Measurements from ENCODE around the gene GCH1.
A peak's percentile ranks its signal among the peaks of the same experiment; 100 is the strongest.

GCH1 gene

DNA sequence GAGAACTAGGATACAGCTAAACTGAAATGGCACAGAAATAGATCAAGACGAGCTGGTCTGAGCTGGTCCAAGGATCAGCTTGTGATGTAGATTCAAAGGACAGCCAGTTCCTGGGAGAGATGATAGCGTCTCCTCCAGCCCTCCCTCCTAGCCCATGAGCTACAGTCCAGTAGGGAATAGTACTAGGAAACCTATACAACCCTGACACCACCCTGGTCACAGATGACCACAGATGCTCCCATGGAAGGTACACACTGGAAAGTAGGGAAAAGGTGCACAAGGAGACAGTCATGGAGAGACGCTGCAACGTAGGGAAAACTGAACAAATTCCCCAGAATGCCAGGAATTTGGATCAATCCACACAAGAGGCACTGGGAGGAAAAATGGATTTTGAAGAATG, 6.9 kb downstream of the GCH1 start:
- no peaks in the 10 kb centered on the region for H3K9me3 ChIP-seq (replicated peaks; ENCODE audit: insufficient read depth, low read length)
- H3K27me3 ChIP-seq (replicated peaks; ENCODE audit: insufficient read depth, low read length), result no peaks in the 10 kb centered on the region
- H3K4me3 ChIP-seq (ENCODE audit: low read length), result no peak overlapping the region
- no peak overlapping the region for H3K9ac ChIP-seq (ENCODE audit: low read length)
- no peaks in the 10 kb centered on the region for H3K36me3 ChIP-seq (replicated peaks; ENCODE audit: insufficient read depth, low read length)
- DNase-seq, result no peak
- H3K27ac ChIP-seq (ENCODE audit: low read length), result no peak overlapping the region
- H3K4me2 ChIP-seq (ENCODE audit: low read depth, low read length), result no peak overlapping the region
- H3K79me2 ChIP-seq (ENCODE audit: low read length), result no peaks in the 10 kb centered on the region
- H2AFZ ChIP-seq (ENCODE audit: low read length), result no peak overlapping the region
- H3K4me1 ChIP-seq (ENCODE audit: low read length), result peaks cover 3% of the 10 kb centered on the region; the same call in 1 of the 2 replicates
- no peaks in the 10 kb centered on the region for H4K20me1 ChIP-seq (ENCODE audit: insufficient read depth, low read length)
- TF ChIP-seq EZH2 (optimal IDR thresholded peaks at IDR 0.05; ENCODE audit: low read depth, low read length) (no peak), EZH2phosphoT487 (IDR thresholded peaks at IDR 0.05; ENCODE audit: low read length) (no peak)
- TF ChIP-seq, protein P1, sequence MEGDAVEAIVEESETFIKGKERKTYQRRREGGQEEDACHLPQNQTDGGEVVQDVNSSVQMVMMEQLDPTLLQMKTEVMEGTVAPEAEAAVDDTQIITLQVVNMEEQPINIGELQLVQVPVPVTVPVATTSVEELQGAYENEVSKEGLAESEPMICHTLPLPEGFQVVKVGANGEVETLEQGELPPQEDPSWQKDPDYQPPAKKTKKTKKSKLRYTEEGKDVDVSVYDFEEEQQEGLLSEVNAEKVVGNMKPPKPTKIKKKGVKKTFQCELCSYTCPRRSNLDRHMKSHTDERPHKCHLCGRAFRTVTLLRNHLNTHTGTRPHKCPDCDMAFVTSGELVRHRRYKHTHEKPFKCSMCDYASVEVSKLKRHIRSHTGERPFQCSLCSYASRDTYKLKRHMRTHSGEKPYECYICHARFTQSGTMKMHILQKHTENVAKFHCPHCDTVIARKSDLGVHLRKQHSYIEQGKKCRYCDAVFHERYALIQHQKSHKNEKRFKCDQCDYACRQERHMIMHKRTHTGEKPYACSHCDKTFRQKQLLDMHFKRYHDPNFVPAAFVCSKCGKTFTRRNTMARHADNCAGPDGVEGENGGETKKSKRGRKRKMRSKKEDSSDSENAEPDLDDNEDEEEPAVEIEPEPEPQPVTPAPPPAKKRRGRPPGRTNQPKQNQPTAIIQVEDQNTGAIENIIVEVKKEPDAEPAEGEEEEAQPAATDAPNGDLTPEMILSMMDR (IDR thresholded peaks at IDR 0.05; ENCODE audit: low read length), result no peak
- H3F3A ChIP-seq (ENCODE audit: insufficient read depth, low read length), result no peaks in the 10 kb centered on the region
- no peaks in the 10 kb centered on the region for H3K9me2 ChIP-seq (replicated peaks; ENCODE audit: insufficient read depth, low read length)

DNA sequence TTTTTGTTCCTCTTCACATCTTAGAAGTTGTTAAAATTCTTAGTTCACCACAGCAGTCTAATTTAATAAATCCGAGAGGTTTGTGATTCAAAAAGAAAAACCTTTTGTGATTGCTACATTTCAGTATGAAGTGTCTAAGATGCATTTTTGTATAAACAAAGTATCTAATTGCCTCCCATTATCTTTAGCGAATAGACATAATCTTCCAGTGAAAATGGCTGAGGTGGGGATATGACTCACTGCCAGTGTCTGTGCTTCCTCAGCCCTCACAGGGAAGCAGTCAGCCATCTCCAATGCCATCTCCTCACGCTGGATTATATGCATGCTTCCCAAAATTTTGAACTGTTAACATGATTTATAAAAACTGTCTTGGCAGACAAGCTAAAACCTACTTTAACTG, 7.6 kb downstream of the GCH1 start:
- H3K27me3 ChIP-seq (replicated peaks; ENCODE audit: insufficient read depth, low read length), result no peaks in the 10 kb centered on the region
- H3K9me3 ChIP-seq (replicated peaks; ENCODE audit: insufficient read depth, low read length), result no peaks in the 10 kb centered on the region
- TF ChIP-seq EZH2 (optimal IDR thresholded peaks at IDR 0.05; ENCODE audit: low read depth, low read length), result no peak
- TF ChIP-seq EZH2phosphoT487 (IDR thresholded peaks at IDR 0.05; ENCODE audit: low read length), result no peak
- TF ChIP-seq, protein P1 (IDR thresholded peaks at IDR 0.05; ENCODE audit: low read length), result no peak
- H3K36me3 ChIP-seq (replicated peaks; ENCODE audit: insufficient read depth, low read length), result no peaks in the 10 kb centered on the region
- no peaks in the 10 kb centered on the region for H3F3A ChIP-seq (ENCODE audit: insufficient read depth, low read length)
- no peak overlapping the region for H3K9ac ChIP-seq (ENCODE audit: low read length)
- no peak for DNase-seq
- H3K4me1 ChIP-seq (ENCODE audit: low read length), result peaks cover 6% of the 10 kb centered on the region; the same call in 1 of the 2 replicates
- H2AFZ ChIP-seq (ENCODE audit: low read length), result no peak overlapping the region
- H3K4me3 ChIP-seq (ENCODE audit: low read length), result no peak overlapping the region
- H3K9me2 ChIP-seq (replicated peaks; ENCODE audit: insufficient read depth, low read length), result no peaks in the 10 kb centered on the region
- no peak overlapping the region for H3K27ac ChIP-seq (ENCODE audit: low read length)
- no peaks in the 10 kb centered on the region for H4K20me1 ChIP-seq (ENCODE audit: insufficient read depth, low read length)
- no peaks in the 10 kb centered on the region for H3K79me2 ChIP-seq (ENCODE audit: low read length)
- H3K4me2 ChIP-seq (ENCODE audit: low read depth, low read length), result no peak overlapping the region

DNA sequence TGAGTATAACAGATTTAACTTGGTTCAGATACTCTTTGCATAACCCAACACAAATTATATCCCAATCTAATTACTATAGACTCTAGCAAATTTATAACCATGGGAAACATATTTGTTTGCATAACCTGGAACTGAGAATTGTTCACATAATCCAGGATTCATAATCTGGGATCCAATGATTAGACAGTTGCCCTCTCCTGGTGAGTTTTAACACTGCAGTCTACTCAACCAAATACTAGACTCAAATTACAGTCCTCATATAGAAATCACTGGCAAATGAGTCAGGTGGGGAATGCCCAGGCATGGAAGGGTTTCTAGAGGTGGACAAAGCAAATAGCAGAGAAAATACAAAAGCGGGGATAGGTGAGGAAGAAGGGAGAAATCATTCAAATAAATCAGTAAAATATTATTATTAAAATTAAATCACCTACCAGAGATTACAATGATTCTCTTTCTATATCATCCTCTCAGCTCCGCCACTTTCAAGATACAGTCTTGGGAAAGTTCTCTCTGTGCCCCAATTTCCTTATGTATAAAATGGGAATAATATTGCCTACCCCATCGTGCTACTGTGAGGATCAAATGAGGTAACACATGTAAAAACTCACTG, 9.4 kb downstream of the GCH1 start:
- no peak overlapping the region for H3K9ac ChIP-seq (ENCODE audit: low read length)
- H3K4me2 ChIP-seq (ENCODE audit: low read depth, low read length), result no peak overlapping the region
- H3K27me3 ChIP-seq (replicated peaks; ENCODE audit: insufficient read depth, low read length), result no peaks in the 10 kb centered on the region
- H3K4me1 ChIP-seq (ENCODE audit: low read length), result peaks cover 6% of the 10 kb centered on the region; the same call in 1 of the 2 replicates
- no peak overlapping the region for H2AFZ ChIP-seq (ENCODE audit: low read length)
- no peaks in the 10 kb centered on the region for H3F3A ChIP-seq (ENCODE audit: insufficient read depth, low read length)
- no peaks in the 10 kb centered on the region for H4K20me1 ChIP-seq (ENCODE audit: insufficient read depth, low read length)
- no peak overlapping the region for H3K27ac ChIP-seq (ENCODE audit: low read length)
- no peak for TF ChIP-seq EZH2phosphoT487 (IDR thresholded peaks at IDR 0.05; ENCODE audit: low read length)
- TF ChIP-seq, protein P1 (IDR thresholded peaks at IDR 0.05; ENCODE audit: low read length), result peak; percentile 54
- H3K9me3 ChIP-seq (replicated peaks; ENCODE audit: insufficient read depth, low read length), result no peaks in the 10 kb centered on the region
- H3K79me2 ChIP-seq (ENCODE audit: low read length), result no peaks in the 10 kb centered on the region
- no peak for DNase-seq
- no peaks in the 10 kb centered on the region for H3K36me3 ChIP-seq (replicated peaks; ENCODE audit: insufficient read depth, low read length)
- no peak overlapping the region for H3K4me3 ChIP-seq (ENCODE audit: low read length)
- H3K9me2 ChIP-seq (replicated peaks; ENCODE audit: insufficient read depth, low read length), result no peaks in the 10 kb centered on the region

Data from MM.1S (cell line).